Sigmoid colon (tissue), 4 donors: Measurements from ENCODE around the gene ABCG8.

Experiments used
- POLR2AphosphoS5 ChIP-seq, 4 donors: sonication (generic); formaldehyde crosslinking; IDR thresholded peaks; one replicate each; pipeline ENCODE4 v1.6.1; 2017; ENCODE audit warnings: antibody characterized with exemption in 4 of 4
- TF ChIP-seq, protein P1 (sequence below), 4 experiments: fragments of 450-650 bp in 3 of 4; fragments of 200-600 bp in 1 of 4; IDR thresholded peaks; one replicate each; pipeline ENCODE4 v1.5.1; 2016 to 2019; ENCODE audit warnings: antibody characterized with exemption in 4 of 4, mild to moderate bottlenecking in 3 of 4, moderate library complexity in 2 of 4

DNA sequence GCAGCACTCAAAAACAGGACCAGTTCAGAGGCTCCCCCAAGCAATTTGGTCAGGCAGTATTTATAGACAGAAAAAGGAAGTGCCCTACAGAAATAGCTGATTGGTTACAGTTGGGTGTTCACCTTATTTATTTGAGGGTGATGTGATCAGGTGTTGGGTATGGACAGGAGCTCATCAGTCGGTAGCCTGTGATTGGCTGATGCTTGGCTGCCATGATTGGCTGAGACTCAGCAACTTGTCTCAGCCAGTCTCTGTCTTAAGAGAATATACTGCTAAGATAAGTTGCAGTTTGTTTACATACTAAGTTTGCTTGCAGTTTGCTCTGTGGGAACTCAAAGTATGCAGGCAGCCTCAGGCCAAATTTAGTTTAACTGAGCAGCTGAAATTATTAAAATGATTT, 9.4 kb downstream of the ABCG8 start:
- TF ChIP-seq, protein P1, sequence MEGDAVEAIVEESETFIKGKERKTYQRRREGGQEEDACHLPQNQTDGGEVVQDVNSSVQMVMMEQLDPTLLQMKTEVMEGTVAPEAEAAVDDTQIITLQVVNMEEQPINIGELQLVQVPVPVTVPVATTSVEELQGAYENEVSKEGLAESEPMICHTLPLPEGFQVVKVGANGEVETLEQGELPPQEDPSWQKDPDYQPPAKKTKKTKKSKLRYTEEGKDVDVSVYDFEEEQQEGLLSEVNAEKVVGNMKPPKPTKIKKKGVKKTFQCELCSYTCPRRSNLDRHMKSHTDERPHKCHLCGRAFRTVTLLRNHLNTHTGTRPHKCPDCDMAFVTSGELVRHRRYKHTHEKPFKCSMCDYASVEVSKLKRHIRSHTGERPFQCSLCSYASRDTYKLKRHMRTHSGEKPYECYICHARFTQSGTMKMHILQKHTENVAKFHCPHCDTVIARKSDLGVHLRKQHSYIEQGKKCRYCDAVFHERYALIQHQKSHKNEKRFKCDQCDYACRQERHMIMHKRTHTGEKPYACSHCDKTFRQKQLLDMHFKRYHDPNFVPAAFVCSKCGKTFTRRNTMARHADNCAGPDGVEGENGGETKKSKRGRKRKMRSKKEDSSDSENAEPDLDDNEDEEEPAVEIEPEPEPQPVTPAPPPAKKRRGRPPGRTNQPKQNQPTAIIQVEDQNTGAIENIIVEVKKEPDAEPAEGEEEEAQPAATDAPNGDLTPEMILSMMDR (IDR thresholded peaks at IDR 0.05) = no peak
- no peak for TF ChIP-seq POLR2AphosphoS5 (IDR thresholded peaks at IDR 0.05)
